ENCODE data around the gene TSPAN19. TPM values are rescaled to one million over a fixed set of nuclear protein-coding genes. Genes with fewer than 3 reads are reported as not detected.

Gene TSPAN19
- total RNA-seq, 4 donors from 2014 or later = 2.7 TPM; not detected in 3

GRCh38 chr12:85004204-85004603 lies 31.9 kb downstream of the TSPAN19 start:
- DNase-seq (ENCODE audit: low spot score) = no peak
- TF ChIP-seq CTCF (IDR thresholded peaks at IDR 0.05) = no peak
- no peak for ATAC-seq (ENCODE audit: low FRiP score)

GRCh38 chr12:85002778-85003296 lies 33.2 kb downstream of the TSPAN19 start:
- no peak for DNase-seq (ENCODE audit: low spot score)
- TF ChIP-seq CTCF (IDR thresholded peaks at IDR 0.05) = no peak
- no peak for ATAC-seq (ENCODE audit: low FRiP score)

- TF ChIP-seq CTCF (IDR thresholded peaks at IDR 0.05) = no peak
- ATAC-seq (ENCODE audit: low FRiP score) = no peak
- no peak for DNase-seq (ENCODE audit: low spot score)
Measured at GRCh38 chr12:85000729-85001128, 35.3 kb downstream of the TSPAN19 start.

GRCh38 chr12:84998341-84998740 lies 37.7 kb downstream of the TSPAN19 start:
- no peak for DNase-seq (ENCODE audit: low spot score)
- TF ChIP-seq CTCF (IDR thresholded peaks at IDR 0.05) = no peak
- no peak for ATAC-seq (ENCODE audit: low FRiP score)

GRCh38 chr12:84996759-84997158 lies 39.3 kb downstream of the TSPAN19 start:
- ATAC-seq (ENCODE audit: low FRiP score) = no peak
- no peak for TF ChIP-seq CTCF (IDR thresholded peaks at IDR 0.05)
- DNase-seq (ENCODE audit: low spot score) = no peak

GRCh38 chr12:84995641-84996040 lies 40.4 kb downstream of the TSPAN19 start:
- no peak for DNase-seq (ENCODE audit: low spot score)
- no peak for ATAC-seq (ENCODE audit: low FRiP score)
- no peak for TF ChIP-seq CTCF (IDR thresholded peaks at IDR 0.05)

- ATAC-seq (ENCODE audit: low FRiP score) (no peak), DNase-seq (ENCODE audit: low spot score) (no peak)
- TF ChIP-seq CTCF (IDR thresholded peaks at IDR 0.05) = no peak
Measured at GRCh38 chr12:84994426-84994825, 41.7 kb downstream of the TSPAN19 start.

Data from omental fat pad (tissue), 4 donors.